HUES48 (cell line): ENCODE results near the gene DBN1.
A peak's percentile ranks its signal among the peaks of the same experiment; 100 is the strongest.

Experiments
- H3K27ac ChIP-seq: one replicate; pipeline ENCODE4 v1.7.0; 2013; ENCODE audit warnings: low read depth, low read length, inconsistent platforms
- H3K27me3 ChIP-seq: 2 replicates; pipeline ENCODE4 v1.6.1; 2013; ENCODE audit warnings: mild to moderate bottlenecking, low read length; ENCODE audit not compliant: control insufficient read depth, insufficient read depth
- H3K36me3 ChIP-seq: 2 replicates; pipeline ENCODE4 v1.6.1; 2013; ENCODE audit warnings: low read length; ENCODE audit not compliant: control insufficient read depth, insufficient read depth
- H3K4me1 ChIP-seq: 2 replicates; pipeline ENCODE4 v1.6.1; 2013; ENCODE audit warnings: mild to moderate bottlenecking, low read length; ENCODE audit not compliant: control insufficient read depth, insufficient read depth
- H3K4me3 ChIP-seq: 2 replicates; pipeline ENCODE4 v1.5.1; 2013; ENCODE audit warnings: mild to moderate bottlenecking, low read depth, low read length
- H3K9ac ChIP-seq: 2 replicates; pipeline ENCODE4 v1.6.1; 2013; ENCODE audit warnings: mild to moderate bottlenecking, low read depth, low read length, moderate library complexity
- H3K9me3 ChIP-seq: 2 replicates; pipeline ENCODE4 v1.6.1; 2013; ENCODE audit warnings: low read length; ENCODE audit not compliant: control insufficient read depth, insufficient read depth

Gene DBN1

DNA sequence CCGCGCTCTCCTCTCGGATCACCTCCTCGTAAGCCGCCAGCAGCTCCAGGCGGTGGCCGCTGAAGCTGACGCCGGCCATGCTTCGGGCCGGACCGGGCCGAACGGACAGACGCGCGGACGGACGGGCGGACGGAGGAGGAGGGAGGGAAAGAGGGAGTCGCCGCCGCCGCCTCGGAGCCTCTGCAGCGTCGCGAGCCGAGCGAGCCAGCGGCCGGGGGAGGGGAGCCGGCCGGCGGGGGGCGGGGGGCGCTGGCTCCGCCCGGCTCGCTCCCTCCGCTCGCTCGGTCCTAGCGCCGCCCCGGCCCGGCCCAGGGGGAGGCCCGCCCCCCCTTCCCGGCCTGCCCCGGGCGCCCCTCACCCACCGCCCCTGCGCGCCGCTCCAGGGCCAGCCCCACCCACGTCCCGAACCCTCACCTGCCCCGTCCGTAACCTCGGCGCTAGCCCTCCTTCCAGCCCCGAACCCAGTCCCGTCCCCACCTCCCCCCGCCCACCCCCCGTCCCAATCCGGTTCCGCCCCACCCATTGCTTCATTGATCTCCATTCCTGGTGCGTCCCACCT lies at the start of gene DBN1:
Gene DBN1 (minus strand): TSS at position 192 of the 559 bp plus-strand sequence. CDS start 113 bp downstream, at position 79.
- Histone ChIP-seq H3K9me3 (no peaks in the 10 kb centered on the region), H3K4me1 (peaks cover 48% of the 10 kb centered on the region), H3K27me3 (no peaks in the 10 kb centered on the region), H3K27ac (peak within 1 kb of the TSS; percentile 94), H3K36me3 (peaks cover 31% of the 10 kb centered on the region), H3K4me3 (peak within 1 kb of the TSS; percentile 96), H3K9ac (peak within 1 kb of the TSS; percentile 96)

DNA sequence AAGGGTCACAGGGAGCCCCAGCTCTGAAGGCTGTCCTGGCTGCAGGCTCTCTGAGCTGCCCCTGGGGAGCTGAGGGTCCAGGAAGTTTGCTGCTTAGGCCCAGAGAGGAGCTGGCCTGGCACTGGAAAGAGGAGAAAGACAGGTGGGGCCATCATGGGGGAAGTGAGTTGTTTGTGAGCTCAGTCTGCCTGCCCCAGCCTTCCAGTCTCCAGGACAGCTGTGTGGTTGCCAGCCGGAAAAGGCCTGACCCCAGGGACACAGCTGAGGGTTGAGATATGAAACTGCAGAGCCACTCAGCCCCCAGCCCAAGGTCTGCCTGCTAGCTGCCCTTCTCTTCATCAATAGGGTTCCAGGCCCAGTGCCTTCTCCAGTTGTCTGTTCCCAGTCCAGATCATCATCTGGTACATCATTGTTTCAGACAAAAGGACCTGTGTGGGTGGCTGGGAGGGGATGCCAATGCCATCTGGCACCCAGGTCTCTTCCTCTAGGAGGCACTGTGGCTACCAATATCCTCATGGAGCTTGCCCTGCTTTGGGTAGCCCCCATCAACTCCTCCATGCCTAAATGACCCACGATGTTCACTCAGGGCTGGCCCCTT lies 47.6 kb upstream of the DBN1 start:
- peaks cover 65% of the 10 kb centered on the region for H3K36me3 ChIP-seq
- H3K27ac ChIP-seq, result no peak overlapping the region
- H3K4me3 ChIP-seq, result no peak overlapping the region

DNA sequence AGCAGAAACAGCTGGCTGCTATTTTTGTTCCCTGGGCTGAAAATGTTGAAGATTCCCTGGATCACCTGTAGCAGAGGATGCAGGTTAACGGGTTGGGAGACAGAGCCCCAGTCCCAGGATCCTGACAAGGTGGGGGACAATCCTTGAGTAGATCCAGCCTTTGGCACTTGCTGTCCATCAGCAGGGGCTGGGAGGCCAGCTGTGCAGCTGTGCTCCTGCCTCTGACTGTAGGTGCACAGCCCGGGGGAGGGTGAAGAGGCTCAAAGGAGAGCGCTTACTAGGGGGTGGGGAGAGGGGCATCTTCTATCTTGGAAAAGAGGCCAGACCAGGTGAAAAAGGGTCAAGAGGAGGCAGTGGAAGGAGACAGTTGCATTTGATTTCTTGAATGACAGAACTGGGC lies 46.8 kb upstream of the DBN1 start:
- peaks cover 65% of the 10 kb centered on the region for H3K36me3 ChIP-seq
- no peaks in the 10 kb centered on the region for H3K27me3 ChIP-seq
- no peak overlapping the region for H3K4me3 ChIP-seq
- no peak overlapping the region for H3K27ac ChIP-seq
- no peak overlapping the region for H3K9ac ChIP-seq
- H3K9me3 ChIP-seq, result no peaks in the 10 kb centered on the region
- 0 out of 2 replicates have a peak, but pooled peaks cover 5% of the 10 kb centered on the region for H3K4me1 ChIP-seq

More for the DNA sequence above, 47.6 kb upstream of the DBN1 start:
- no peaks in the 10 kb centered on the region for H3K4me1 ChIP-seq
- H3K9ac ChIP-seq, result no peak overlapping the region
- no peaks in the 10 kb centered on the region for H3K27me3 ChIP-seq
- H3K9me3 ChIP-seq, result no peaks in the 10 kb centered on the region

DNA sequence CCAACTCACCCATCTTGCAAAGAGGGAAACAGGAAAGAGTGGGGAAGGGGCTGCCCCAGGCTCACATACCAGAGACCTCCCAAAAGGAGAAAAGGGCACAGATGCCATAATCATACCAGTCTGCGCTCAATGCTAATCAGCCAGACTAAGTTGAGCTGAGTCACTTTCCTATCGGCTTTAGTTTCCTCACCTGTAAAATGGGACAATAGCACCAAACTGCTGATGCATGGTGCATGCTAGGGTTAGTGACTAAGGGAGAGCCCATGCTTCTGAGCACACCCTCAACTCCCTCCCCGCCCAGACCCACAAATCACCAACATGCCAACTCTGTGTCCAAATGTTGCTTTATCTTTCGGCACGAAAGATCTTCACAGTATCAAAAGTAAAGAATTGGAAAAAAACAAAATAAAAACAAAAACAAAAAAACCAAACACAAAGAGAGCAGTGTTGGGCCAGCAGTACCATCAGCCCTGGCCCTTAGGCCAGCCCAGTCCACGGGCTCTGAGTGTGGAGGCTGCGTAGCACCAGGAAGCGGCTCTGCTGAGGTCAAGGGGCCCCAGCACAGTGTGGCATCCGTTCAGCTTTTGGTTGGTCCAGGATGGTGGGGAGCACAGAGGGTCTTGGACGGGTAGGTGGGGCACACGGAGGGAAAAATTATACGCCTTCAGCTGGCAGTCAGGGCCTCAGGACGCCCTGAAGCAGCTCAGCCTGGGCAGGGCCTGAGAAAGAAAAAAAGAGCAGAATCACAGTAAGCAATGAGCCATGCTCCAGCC lies 46.2 kb upstream of the DBN1 start:
- H3K9ac ChIP-seq, result no peak overlapping the region
- peaks cover 65% of the 10 kb centered on the region for H3K36me3 ChIP-seq
- no peak overlapping the region for H3K27ac ChIP-seq

DNA sequence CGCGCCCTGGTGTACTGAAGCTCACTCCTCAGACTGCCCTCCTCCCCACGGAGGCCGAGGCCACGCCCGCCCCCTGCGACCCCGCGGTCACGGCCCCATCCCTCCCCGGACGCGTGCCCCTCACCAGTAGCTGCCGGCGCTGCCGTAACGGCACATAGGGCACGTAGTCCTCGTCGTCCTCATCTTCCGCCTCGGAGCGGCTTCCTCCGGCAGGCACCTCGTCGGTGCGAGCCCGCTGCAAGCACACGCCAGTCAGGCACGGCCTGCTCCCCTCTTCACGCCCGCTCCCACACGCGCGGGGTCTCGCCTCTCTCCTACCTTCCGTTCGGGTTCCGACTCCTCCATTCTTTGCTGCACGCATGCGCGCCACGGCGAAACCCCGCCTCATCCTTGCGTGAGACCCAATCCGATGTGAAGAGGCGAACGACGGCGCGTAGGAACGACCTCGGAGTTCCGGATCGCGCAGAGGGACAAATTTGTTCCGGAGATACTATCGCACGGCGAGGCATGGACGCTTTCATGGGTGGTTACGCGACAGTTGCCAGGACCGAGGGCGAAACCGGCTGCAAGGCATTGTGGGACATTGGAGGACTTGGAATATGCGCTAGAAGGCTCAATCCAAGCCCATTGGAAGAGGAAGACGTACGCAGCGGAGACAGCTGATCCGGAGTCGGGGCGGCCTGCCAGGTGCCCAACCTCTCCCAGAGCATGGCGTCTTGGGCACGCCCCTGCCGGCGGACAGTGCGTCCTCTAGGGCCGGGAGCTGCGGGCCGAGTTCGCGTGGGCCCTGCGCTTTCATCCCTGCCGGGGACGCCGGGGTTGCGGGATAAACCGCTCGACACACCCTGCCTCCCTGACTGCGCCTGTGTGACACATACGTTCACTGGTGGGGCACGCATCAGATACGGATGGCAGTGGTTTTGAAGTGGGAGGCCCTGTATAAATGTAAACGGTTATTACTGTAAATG lies 43.5 kb upstream of the DBN1 start, which contains the start of gene DDX41:
Gene DDX41 (minus strand): TSS at position 361 of the 968 bp plus-strand sequence. CDS start 16 bp downstream, at position 345.
- Histone ChIP-seq H3K4me3 (peak within 1 kb of the TSS; percentile 93), H3K27ac (peak within 1 kb of the TSS; percentile 83), H3K9me3 (no peaks in the 10 kb centered on the region), H3K4me1 (0 out of 2 replicates have a peak, but pooled peaks cover 5% of the 10 kb centered on the region), H3K36me3 (peaks cover 71% of the 10 kb centered on the region), H3K9ac (peak within 1 kb of the TSS; percentile 86), H3K27me3 (no peaks in the 10 kb centered on the region)

More for the DNA sequence above, 46.2 kb upstream of the DBN1 start:
- Histone ChIP-seq H3K4me3 (no peak overlapping the region), H3K4me1 (0 out of 2 replicates have a peak, but pooled peaks cover 5% of the 10 kb centered on the region), H3K27me3 (no peaks in the 10 kb centered on the region), H3K9me3 (no peaks in the 10 kb centered on the region)

DNA sequence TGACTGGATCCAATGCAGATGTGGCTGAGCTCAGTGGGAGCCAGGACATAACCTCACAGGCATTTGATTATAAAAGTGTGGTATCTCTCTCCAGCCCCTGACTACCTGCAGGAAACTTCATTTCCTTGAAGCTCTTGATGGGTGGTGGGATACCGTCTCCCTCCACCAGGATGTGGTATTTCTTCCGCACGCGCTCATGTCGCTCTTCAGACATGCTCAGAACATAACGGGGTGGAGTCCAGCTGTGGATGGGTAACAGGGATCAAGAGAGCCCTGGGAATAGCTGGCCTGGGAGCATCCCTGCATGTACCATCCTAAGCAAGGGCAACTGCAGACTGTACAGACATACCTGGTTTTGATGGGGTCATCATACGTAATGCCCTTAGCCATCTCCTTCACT lies 42.1 kb upstream of the DBN1 start:
- Histone ChIP-seq H3K4me1 (0 out of 2 replicates have a peak, but pooled peaks cover 5% of the 10 kb centered on the region), H3K9ac (no peak overlapping the region), H3K27ac (no peak overlapping the region), H3K27me3 (no peaks in the 10 kb centered on the region), H3K9me3 (no peaks in the 10 kb centered on the region), H3K36me3 (peaks cover 71% of the 10 kb centered on the region), H3K4me3 (peak overlapping the region; percentile 93)

DNA sequence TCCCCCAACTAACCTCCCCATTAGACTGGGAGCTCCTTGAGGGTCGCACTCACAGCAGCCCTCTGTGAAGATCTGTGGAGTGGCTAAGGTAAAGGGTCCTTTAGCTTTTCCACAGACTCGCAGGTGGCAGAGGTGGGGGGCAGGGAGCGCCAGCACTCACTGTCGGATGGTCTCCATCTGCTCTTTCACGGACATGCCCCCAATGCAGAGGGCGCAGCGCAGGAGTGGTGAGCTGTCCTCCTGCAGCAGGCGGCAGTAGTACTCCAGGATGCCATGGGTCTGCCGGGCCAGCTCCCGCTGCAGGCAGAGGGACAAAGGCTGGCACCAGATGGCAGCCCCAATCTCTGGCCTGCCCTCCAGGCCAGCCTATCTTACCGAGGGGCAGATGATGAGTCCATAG lies 41.1 kb upstream of the DBN1 start:
- Histone ChIP-seq H3K36me3 (peaks cover 65% of the 10 kb centered on the region), H3K27ac (no peak overlapping the region), H3K9ac (no peak overlapping the region), H3K4me1 (peaks cover 13% of the 10 kb centered on the region), H3K4me3 (no peak overlapping the region), H3K27me3 (no peaks in the 10 kb centered on the region), H3K9me3 (no peaks in the 10 kb centered on the region)

DNA sequence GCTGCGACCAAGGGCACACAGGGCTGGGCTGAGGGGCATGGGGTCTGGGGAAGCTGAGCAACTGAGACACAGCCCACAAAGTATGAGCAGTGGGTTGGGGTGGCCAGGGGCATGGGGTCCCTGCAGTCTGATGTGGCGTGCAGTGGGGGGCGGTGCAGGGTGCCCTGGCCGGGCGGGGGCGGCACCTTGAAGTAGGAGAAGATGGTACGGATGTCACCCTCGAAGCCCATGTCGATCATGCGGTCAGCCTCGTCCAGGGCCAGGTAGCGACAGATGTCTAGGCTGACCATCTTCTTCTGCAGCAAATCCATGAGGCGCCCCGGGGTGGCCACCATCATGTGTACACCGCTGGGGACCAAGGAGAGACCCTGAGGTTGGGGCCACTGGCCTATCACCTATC lies 40.1 kb upstream of the DBN1 start:
- Histone ChIP-seq H3K4me3 (no peak overlapping the region), H3K9ac (no peak overlapping the region), H3K36me3 (peaks cover 64% of the 10 kb centered on the region), H3K9me3 (no peaks in the 10 kb centered on the region), H3K4me1 (peaks cover 20% of the 10 kb centered on the region), H3K27me3 (no peaks in the 10 kb centered on the region), H3K27ac (no peak overlapping the region)

DNA sequence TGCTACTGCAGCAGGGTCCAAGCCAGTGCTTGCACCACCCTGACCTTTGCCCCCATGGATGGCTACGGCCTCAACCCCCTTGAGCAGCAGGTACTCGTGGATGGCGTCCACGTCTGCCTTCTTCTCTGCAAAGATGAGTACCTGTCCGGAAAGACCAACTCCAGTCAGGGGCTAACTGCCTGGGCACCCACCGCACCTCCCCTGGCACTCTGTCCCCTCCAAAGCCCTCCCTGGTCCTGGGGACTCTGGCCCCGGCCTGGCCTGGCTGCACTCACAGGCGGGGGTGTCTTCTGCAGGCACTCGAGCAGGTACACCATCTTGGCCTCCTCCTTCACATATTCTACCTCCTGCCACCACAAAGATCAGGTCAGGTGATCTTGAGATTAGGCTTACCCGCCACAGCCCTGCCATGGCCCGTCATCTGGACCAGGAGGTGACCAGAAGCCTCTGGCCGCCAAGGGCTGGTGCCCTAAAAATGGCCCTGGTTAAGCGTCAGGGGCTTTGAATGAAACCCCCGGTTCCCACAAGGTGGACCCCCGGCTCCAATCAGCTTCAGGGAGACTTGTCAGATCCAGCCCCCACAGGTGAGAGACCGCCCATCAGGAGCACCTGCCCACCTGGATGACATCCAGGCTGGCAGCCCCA lies 39.4 kb upstream of the DBN1 start:
- Histone ChIP-seq H3K36me3 (peaks cover 67% of the 10 kb centered on the region), H3K9ac (no peak overlapping the region)

More for the DNA sequence above, 39.4 kb upstream of the DBN1 start:
- Histone ChIP-seq H3K4me1 (peaks cover 20% of the 10 kb centered on the region), H3K9me3 (no peaks in the 10 kb centered on the region), H3K4me3 (no peak overlapping the region), H3K27me3 (no peaks in the 10 kb centered on the region), H3K27ac (no peak overlapping the region)
